ENCODE measurements around the gene TERT. TPM values are rescaled to one million over a fixed set of nuclear protein-coding genes. Genes with fewer than 3 reads are reported as not detected.

Gene TERT
- polyA plus RNA-seq, 1 donor from 2014 or later, result not detected

- Histone ChIP-seq H3K4me3 (ENCODE audit: low read length) (no peak overlapping the region), H2AFZ (ENCODE audit: low read depth, low read length) (no peak overlapping the region)
- TF ChIP-seq TAF1 (IDR thresholded peaks at IDR 0.05; ENCODE audit: low read depth) (no peak), RAD21 (conservative IDR thresholded peaks at IDR 0.05) (no peak), EZH2 (IDR thresholded peaks at IDR 0.05; ENCODE audit: borderline replicate concordance, insufficient read depth, low read length, poor library complexity, severe bottlenecking) (no peak), EP300 (conservative IDR thresholded peaks at IDR 0.05; ENCODE audit: poor library complexity, severe bottlenecking) (no peak), POLR2AphosphoS5 (IDR thresholded peaks at IDR 0.05) (no peak)
Measured at GRCh38 chr5:1282131-1282992, 12.5 kb downstream of the TERT start.

GRCh38 chr5:1281038-1281882 is 13.6 kb downstream of the TERT start:
- no peaks in the 10 kb centered on the region for H3F3A ChIP-seq (ENCODE audit: insufficient read depth, low read length, poor library complexity, severe bottlenecking)
- no peak overlapping the region for H3K9ac ChIP-seq (ENCODE audit: low read length)
- H3K27me3 ChIP-seq (ENCODE audit: insufficient read depth, low read depth, low read length), result no peaks in the 10 kb centered on the region
- H3K36me3 ChIP-seq (ENCODE audit: insufficient read depth, low read length), result no peaks in the 10 kb centered on the region
- H3K9me2 ChIP-seq (ENCODE audit: insufficient read depth, low read length), result no peaks in the 10 kb centered on the region
- no peaks in the 10 kb centered on the region for H3K9me3 ChIP-seq (ENCODE audit: low read length)
- no peak overlapping the region for H3K4me2 ChIP-seq (ENCODE audit: low read length)
- H3K27ac ChIP-seq (ENCODE audit: low read length), result no peak overlapping the region
- H3K4me3 ChIP-seq (ENCODE audit: low read length), result no peak overlapping the region
- H2AFZ ChIP-seq (ENCODE audit: low read depth, low read length), result no peak overlapping the region
- TF ChIP-seq TAF1 (IDR thresholded peaks at IDR 0.05; ENCODE audit: low read depth) (no peak), REST (IDR thresholded peaks at IDR 0.05; ENCODE audit: borderline replicate concordance) (no peak), SMC3 (conservative IDR thresholded peaks at IDR 0.05; ENCODE audit: poor library complexity) (no peak), EZH2 (IDR thresholded peaks at IDR 0.05; ENCODE audit: borderline replicate concordance, insufficient read depth, low read length, poor library complexity, severe bottlenecking) (no peak), EP300 (conservative IDR thresholded peaks at IDR 0.05; ENCODE audit: poor library complexity, severe bottlenecking) (no peak), MXI1 (conservative IDR thresholded peaks at IDR 0.05; ENCODE audit: poor library complexity, severe bottlenecking) (no peak), RAD21 (conservative IDR thresholded peaks at IDR 0.05) (no peak), CTCF (IDR thresholded peaks at IDR 0.05; ENCODE audit: poor library complexity, severe bottlenecking) (no peak)
- no peaks in the 10 kb centered on the region for H3K79me2 ChIP-seq (replicated peaks; ENCODE audit: insufficient read depth, low read length)
- no peaks in the 10 kb centered on the region for H4K20me1 ChIP-seq (ENCODE audit: insufficient read depth)

More at GRCh38 chr5:1282131-1282992, 12.5 kb downstream of the TERT start:
- H3F3A ChIP-seq (ENCODE audit: insufficient read depth, low read length, poor library complexity, severe bottlenecking), result no peaks in the 10 kb centered on the region
- no peaks in the 10 kb centered on the region for H3K9me3 ChIP-seq (ENCODE audit: low read length)
- H3K27ac ChIP-seq (ENCODE audit: low read length), result no peak overlapping the region
- H3K79me2 ChIP-seq (replicated peaks; ENCODE audit: insufficient read depth, low read length), result no peaks in the 10 kb centered on the region
- H3K9me2 ChIP-seq (ENCODE audit: insufficient read depth, low read length), result no peaks in the 10 kb centered on the region
- H3K27me3 ChIP-seq (ENCODE audit: insufficient read depth, low read depth, low read length), result no peaks in the 10 kb centered on the region
- H3K4me2 ChIP-seq (ENCODE audit: low read length), result no peak overlapping the region
- H4K20me1 ChIP-seq (ENCODE audit: insufficient read depth), result no peaks in the 10 kb centered on the region
- no peak overlapping the region for H3K9ac ChIP-seq (ENCODE audit: low read length)
- no peaks in the 10 kb centered on the region for H3K36me3 ChIP-seq (ENCODE audit: insufficient read depth, low read length)

All from neural cell (in vitro differentiated cells).